Measurements from ENCODE around the gene GATA1. TPM values are rescaled to one million over a fixed set of nuclear protein-coding genes. Genes with fewer than 3 reads are reported as not detected.

GATA1 gene
- total RNA-seq, 2 donors from 2014 or later, result 0.20 TPM; not detected in 1

DNA sequence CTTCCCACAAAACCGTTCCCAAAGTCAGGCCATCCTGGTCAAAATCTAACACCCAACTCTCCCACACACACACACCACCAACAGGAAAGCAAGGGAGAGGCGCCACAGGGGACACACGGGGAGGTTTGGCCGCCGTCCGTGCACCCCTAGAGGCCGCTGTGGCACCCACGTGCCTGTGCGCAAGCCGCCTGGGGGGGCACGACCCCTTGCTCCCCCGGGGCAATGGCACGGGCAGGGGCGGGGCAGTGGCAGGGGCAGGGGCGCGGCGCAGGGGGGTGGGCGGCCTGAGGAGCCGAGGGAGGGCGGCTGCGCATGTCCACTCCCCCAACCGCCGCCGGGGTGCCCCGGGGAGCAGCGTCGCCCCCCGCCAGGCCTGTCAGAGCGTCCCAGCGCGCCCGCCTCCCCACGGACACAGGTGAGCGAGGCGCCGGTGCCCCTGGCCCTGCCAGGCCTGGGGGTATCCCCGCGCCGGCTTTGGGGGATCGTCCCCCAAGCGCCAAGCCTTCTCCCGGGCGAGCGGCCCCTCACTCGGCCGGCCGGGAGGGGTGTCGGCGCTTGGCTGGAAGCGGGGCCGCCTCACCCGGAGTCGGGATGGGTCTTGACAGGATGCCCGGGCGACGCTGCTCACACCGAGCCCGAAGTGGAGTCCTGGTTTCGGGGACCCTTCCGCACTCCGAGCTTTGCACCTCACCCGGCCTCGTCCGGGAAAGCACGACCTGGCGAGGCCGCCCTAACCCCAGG lies 39.9 kb downstream of the GATA1 start, which contains the start of gene ERAS:
TSS of gene ERAS (plus strand) at position 379 of the 741 bp plus-strand sequence. CDS start 2,611 bp downstream, outside the sequence.
- TF ChIP-seq, protein P1, sequence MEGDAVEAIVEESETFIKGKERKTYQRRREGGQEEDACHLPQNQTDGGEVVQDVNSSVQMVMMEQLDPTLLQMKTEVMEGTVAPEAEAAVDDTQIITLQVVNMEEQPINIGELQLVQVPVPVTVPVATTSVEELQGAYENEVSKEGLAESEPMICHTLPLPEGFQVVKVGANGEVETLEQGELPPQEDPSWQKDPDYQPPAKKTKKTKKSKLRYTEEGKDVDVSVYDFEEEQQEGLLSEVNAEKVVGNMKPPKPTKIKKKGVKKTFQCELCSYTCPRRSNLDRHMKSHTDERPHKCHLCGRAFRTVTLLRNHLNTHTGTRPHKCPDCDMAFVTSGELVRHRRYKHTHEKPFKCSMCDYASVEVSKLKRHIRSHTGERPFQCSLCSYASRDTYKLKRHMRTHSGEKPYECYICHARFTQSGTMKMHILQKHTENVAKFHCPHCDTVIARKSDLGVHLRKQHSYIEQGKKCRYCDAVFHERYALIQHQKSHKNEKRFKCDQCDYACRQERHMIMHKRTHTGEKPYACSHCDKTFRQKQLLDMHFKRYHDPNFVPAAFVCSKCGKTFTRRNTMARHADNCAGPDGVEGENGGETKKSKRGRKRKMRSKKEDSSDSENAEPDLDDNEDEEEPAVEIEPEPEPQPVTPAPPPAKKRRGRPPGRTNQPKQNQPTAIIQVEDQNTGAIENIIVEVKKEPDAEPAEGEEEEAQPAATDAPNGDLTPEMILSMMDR (IDR thresholded peaks at IDR 0.05), result no peak
- Histone ChIP-seq H3K36me3 (no peaks in the 10 kb centered on the region), H3K27me3 (no peaks in the 10 kb centered on the region), H3K4me1 (no peaks in the 10 kb centered on the region), H3K4me3 (no peak within 1 kb of the TSS), H3K27ac (no peak within 1 kb of the TSS), H3K9me3 (peaks cover 0 to 7% of the 10 kb centered on the region in 2 donors)
- DNase-seq (ENCODE audit: low spot score), result no peak

DNA sequence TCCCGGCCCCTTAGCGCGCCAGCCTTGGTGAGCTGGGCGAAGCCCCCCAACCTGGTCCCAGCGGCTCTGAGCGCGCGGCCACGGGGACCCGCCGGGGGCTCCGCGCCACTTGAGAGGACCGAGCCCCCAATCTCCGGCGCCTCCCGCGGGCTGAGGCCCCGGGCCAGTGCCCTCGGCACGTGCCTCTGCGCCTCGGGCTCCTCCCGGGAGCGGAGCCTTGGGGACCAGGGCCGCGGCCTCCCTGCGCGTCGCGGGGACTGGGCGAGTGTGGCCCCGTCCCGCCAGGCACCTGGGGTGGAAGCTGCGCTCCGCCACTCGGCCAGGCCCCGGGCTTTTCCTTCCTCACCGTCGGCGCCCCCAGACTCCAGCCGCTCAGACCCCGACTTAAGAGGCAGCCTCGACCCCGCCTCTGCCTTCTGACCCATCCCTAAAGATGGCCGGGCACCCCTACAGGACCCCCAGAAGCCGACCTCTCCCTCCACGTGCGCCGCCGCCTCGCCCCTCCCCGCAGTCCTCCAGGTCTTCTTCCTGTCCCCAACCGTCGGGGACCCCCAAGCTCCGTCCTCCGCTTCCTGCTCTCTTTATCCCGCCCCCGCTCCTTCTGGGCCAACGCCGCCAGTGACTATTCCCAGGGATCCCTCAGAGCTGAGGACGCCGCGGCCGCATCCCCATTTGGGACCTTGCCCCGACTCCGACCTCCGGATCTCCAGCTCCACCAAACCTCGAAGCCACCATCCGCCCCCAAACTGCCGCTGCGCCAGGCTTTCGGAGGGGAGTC lies 40.7 kb downstream of the GATA1 start:
- peaks cover 0 to 7% of the 10 kb centered on the region in 2 donors for H3K9me3 ChIP-seq
- TF ChIP-seq, protein P1 (IDR thresholded peaks at IDR 0.05), result no peak
- H3K4me1 ChIP-seq, result no peaks in the 10 kb centered on the region
- DNase-seq (ENCODE audit: low spot score), result no peak
- no peaks in the 10 kb centered on the region for H3K27me3 ChIP-seq
- no peak overlapping the region for H3K4me3 ChIP-seq
- no peaks in the 10 kb centered on the region for H3K36me3 ChIP-seq
- H3K27ac ChIP-seq, result no peak overlapping the region

DNA sequence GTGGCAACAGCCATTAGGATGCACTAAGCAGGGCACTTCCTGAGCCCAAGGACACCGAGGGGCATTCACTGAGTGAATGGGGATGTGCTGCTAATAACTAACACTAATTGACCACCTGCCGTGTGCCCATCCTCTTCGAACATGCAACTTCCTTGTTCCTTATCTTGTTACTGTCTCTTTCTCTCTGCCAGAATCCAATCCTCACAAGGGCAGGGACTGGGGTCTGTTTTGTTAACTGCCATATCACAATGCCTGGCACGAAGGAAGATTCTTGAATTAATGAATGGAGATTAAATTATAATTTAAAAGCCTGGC lies 41.2 kb downstream of the GATA1 start:
- Histone ChIP-seq H3K36me3 (no peaks in the 10 kb centered on the region), H3K4me1 (no peaks in the 10 kb centered on the region), H3K27me3 (no peaks in the 10 kb centered on the region), H3K4me3 (no peak overlapping the region), H3K27ac (no peak overlapping the region), H3K9me3 (peaks cover 0 to 7% of the 10 kb centered on the region in 2 donors)
- DNase-seq (ENCODE audit: low spot score), result no peak
- TF ChIP-seq, protein P1 (IDR thresholded peaks at IDR 0.05), result no peak

DNA sequence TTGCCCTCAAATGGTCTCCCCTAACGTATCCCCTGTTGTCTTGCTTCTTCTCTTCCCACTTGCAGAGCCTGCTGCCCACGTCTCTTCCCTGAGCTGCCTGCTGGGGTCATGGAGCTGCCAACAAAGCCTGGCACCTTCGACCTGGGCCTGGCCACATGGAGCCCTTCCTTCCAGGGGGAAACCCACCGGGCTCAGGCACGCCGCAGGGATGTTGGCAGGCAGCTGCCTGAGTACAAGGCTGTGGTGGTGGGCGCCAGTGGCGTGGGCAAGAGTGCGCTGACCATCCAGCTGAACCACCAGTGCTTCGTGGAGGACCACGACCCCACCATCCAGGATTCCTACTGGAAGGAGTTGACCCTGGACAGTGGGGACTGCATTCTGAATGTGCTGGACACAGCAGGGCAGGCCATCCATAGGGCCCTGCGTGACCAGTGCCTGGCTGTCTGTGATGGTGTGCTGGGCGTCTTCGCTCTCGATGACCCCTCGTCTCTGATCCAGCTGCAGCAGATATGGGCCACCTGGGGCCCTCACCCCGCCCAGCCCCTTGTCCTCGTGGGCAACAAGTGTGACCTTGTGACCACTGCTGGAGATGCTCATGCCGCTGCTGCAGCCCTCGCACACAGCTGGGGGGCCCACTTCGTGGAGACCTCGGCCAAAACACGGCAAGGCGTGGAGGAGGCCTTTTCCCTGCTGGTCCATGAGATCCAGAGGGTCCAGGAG lies 42.8 kb downstream of the GATA1 start:
- Histone ChIP-seq H3K9me3 (peaks cover 0 to 7% of the 10 kb centered on the region in 2 donors), H3K27me3 (no peaks in the 10 kb centered on the region), H3K27ac (no peak overlapping the region), H3K36me3 (no peaks in the 10 kb centered on the region), H3K4me1 (no peaks in the 10 kb centered on the region), H3K4me3 (no peak overlapping the region)
- no peak for DNase-seq (ENCODE audit: low spot score)
- TF ChIP-seq, protein P1 (IDR thresholded peaks at IDR 0.05), result no peak

DNA sequence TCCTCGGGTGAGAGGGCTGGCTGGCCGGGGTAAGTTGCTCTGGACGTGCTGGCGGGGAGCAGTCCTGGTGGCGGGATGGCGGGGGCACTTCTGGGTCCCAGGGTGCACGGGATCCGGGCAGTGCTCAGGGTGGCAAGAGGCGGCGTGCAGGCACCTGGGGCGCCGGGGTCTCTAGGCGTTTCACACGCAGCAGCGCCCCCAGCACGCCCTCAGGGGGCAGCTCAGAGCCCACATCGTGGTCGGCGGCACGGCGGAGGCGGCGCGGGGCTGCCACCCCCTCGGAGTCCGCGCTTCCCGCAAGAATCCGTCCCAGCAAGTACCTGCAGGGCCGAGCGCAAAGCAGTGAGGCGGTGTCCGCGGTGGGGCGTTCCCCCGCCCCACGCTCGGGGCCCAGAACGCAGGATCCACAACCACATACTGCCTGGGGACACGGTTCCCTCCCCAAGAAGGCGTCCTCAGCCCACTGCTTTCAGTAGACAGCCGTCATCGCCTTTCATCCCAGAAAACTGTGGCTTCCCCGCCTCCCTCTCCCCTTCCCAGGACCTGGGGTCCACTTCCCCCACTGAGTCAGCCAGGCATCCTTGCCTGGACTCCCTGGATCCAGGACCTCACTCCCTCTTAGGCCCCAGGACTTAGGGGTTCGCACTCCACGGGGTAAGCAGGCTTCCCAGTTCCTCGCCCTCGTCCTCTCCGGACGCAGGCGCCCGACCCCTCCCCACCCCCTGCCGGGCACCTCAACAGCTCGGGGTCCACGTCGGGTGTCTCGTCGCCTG lies 44.9 kb downstream of the GATA1 start:
- Histone ChIP-seq H3K4me3 (no peak overlapping the region), H3K4me1 (no peaks in the 10 kb centered on the region), H3K27ac (no peak overlapping the region), H3K9me3 (no peaks in the 10 kb centered on the region), H3K36me3 (no peaks in the 10 kb centered on the region), H3K27me3 (peaks cover 0 to 4% of the 10 kb centered on the region in 2 donors)
- DNase-seq (ENCODE audit: low spot score), result no peak
- TF ChIP-seq, protein P1 (IDR thresholded peaks at IDR 0.05), result no peak

Data from right atrium auricular region (tissue), 2 donors.